Rectal smooth muscle tissue (tissue), 1 donor: Measurements from ENCODE around the gene P2RX3.

Source experiments
- H3K27ac ChIP-seq: one replicate; pipeline ENCODE4 v1.7.0; 2013; ENCODE audit warnings: low read depth, low read length, inconsistent platforms
- H3K27me3 ChIP-seq: one replicate; pipeline ENCODE4 v1.7.0; 2013; ENCODE audit warnings: low read length; ENCODE audit not compliant: control insufficient read depth, insufficient read depth
- H3K36me3 ChIP-seq: one replicate; pipeline ENCODE4 v1.7.0; 2013; ENCODE audit warnings: low read length; ENCODE audit not compliant: control insufficient read depth, insufficient read depth
- H3K4me1 ChIP-seq: one replicate; pipeline ENCODE4 v1.7.0; 2013; ENCODE audit warnings: low read length; ENCODE audit not compliant: control insufficient read depth, insufficient read depth
- H3K4me3 ChIP-seq: one replicate; pipeline ENCODE4 v1.7.0; 2013; ENCODE audit warnings: low read length
- H3K9ac ChIP-seq: one replicate; pipeline ENCODE4 v1.7.0; 2013; ENCODE audit warnings: low read length

The P2RX3 gene

GRCh38 chr11:57421066-57421465 lies 82.9 kb downstream of the P2RX3 start:
- Histone ChIP-seq H3K27ac (no peak overlapping the region), H3K4me3 (no peak overlapping the region), H3K9ac (no peak overlapping the region), H3K27me3 (no peaks in the 10 kb centered on the region), H3K4me1 (peaks cover 8% of the 10 kb centered on the region), H3K36me3 (peaks cover 11% of the 10 kb centered on the region)

- Histone ChIP-seq H3K27me3 (no peaks in the 10 kb centered on the region), H3K4me3 (no peak overlapping the region), H3K36me3 (peaks cover 11% of the 10 kb centered on the region), H3K27ac (no peak overlapping the region), H3K4me1 (peaks cover 14% of the 10 kb centered on the region), H3K9ac (no peak overlapping the region)
Measured at GRCh38 chr11:57421805-57422204, 83.7 kb downstream of the P2RX3 start.
